SU-DHL-6 (cell line): ENCODE measurements around the gene GDI2.

ENCODE experiments used
- EZH2phosphoT487 ChIP-seq: fragments of 200-600 bp; sonication (generic), shearing (Covaris generic); conservative IDR thresholded peaks from 2 replicates; pipeline ENCODE4 v1.6.1; 2018; ENCODE audit warnings: mild to moderate bottlenecking, antibody characterized with exemption, low read length, moderate library complexity, mixed read lengths
- TF ChIP-seq, protein P1 (sequence below): fragments of 200-600 bp; sonication (generic); IDR thresholded peaks from one replicate; pipeline ENCODE4 v1.5.1; 2017; ENCODE audit warnings: antibody characterized with exemption, mild to moderate bottlenecking, low read length, moderate library complexity; ENCODE audit not compliant: insufficient read depth, poor library complexity, severe bottlenecking

DNA sequence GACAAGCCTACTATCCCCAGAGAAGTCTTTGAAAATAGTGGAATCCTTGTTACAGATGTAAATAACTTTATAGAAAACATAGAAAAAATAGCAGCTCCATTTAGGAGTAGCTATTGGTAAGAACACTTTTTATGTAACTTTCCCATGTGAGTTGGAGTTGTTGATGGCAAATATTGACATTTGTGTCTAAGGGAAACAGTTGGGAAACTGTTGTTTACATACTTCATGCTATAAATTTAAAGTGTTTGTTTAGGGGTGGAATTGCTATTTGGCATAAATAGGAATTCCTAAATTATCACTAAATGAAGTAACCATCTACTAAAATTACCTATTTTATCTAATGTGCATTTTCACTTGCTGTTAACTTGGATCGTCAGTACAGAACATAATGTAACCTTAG is 50.7 kb downstream of the GDI2 start:
- TF ChIP-seq, protein P1, sequence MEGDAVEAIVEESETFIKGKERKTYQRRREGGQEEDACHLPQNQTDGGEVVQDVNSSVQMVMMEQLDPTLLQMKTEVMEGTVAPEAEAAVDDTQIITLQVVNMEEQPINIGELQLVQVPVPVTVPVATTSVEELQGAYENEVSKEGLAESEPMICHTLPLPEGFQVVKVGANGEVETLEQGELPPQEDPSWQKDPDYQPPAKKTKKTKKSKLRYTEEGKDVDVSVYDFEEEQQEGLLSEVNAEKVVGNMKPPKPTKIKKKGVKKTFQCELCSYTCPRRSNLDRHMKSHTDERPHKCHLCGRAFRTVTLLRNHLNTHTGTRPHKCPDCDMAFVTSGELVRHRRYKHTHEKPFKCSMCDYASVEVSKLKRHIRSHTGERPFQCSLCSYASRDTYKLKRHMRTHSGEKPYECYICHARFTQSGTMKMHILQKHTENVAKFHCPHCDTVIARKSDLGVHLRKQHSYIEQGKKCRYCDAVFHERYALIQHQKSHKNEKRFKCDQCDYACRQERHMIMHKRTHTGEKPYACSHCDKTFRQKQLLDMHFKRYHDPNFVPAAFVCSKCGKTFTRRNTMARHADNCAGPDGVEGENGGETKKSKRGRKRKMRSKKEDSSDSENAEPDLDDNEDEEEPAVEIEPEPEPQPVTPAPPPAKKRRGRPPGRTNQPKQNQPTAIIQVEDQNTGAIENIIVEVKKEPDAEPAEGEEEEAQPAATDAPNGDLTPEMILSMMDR: no peak
- TF ChIP-seq EZH2phosphoT487: no peak
